HCT116 (cell line): ENCODE data around the gene IGFN1. TPM values are rescaled to one million over a fixed set of nuclear protein-coding genes. Genes with fewer than 3 reads are reported as not detected.

ENCODE experiments used
- ATAC-seq: fragments of 200-7000 bp; cut with Tn5 transposase; 2 replicates; pipeline ENCODE4 v1.9.1; 2020; ENCODE audit warnings: mild to moderate bottlenecking, moderate library complexity
- BruUV-seq: library from RNA; stranded (reverse); fragments of 400-500 nt; replicated peaks from 2 replicates; lab custom pipeline; 2021; lab: Mats Ljungman, UMichigan
- CTCF ChIA-PET: fragments of 300-600 bp; sonication (Branson Sonifier 250); formaldehyde crosslinking; loops from one replicate; lab custom pipeline; 2021; ENCODE audit warnings: antibody characterized with exemption; lab: Charles Lee
- POLR2A ChIA-PET: fragments of 300-600, 350-600 bp; sonication (Branson Sonifier 250); formaldehyde crosslinking; loops from one replicate; lab custom pipeline; 2021; ENCODE audit warnings: antibody characterized with exemption; lab: Charles Lee
- RAD21 ChIA-PET, 2 experiments: fragments of 300-600 bp; sonication (Branson Sonifier 250); formaldehyde crosslinking; loops; one replicate each; lab custom pipeline; 2023; ENCODE audit warnings: low total read pairs in 2 of 2; ENCODE audit not compliant: uncharacterized antibody in 2 of 2, unreplicated experiment in 2 of 2, low non-redundant PET in 1 of 2; lab: Charles Lee
- DNase-seq: peaks from one replicate; pipeline ENCODE4 v3.0.0-alpha.2; 2010; ENCODE audit warnings: low read depth, low spot score
- H2AFZ ChIP-seq: fragments of 200-600 bp; shearing (Covaris generic), sonication (generic); 2 replicates; pipeline ENCODE4 v1.6.1; 2017; ENCODE audit warnings: low read depth, mixed run types, mixed read lengths, antibody characterized with exemption, low read length; ENCODE audit not compliant: poor library complexity, severe bottlenecking
- H3K27ac ChIP-seq: 2 replicates; pipeline ENCODE4 v1.5.1; 2012; ENCODE audit warnings: low read depth, low read length
- H3K27me3 ChIP-seq: fragments of 200-600 bp; sonication (generic); 2 replicates; pipeline ENCODE4 v1.6.1; 2016; ENCODE audit warnings: mixed run types, low read length, mixed read lengths; ENCODE audit not compliant: insufficient read depth
- H3K36me3 ChIP-seq, 2 experiments: fragments of 200-500 bp in 1 of 2; fragments of 200-600 bp in 1 of 2; sonication (Bioruptor generic) in 1 of 2; sonication (generic) in 1 of 2; 2 replicates each; pipeline versions ENCODE4 v1.5.1 to v1.6.1; 2014 to 2016; ENCODE audit warnings: low read length in 2 of 2, inconsistent platforms in 1 of 2, mixed read lengths in 1 of 2, mixed run types in 1 of 2; ENCODE audit not compliant: insufficient read depth in 2 of 2, control insufficient read depth in 1 of 2
- H3K4me1 ChIP-seq, 2 experiments: fragments of 200-600 bp in 1 of 2; sonication (generic) in 1 of 2; 2 replicates each; pipeline versions ENCODE4 v1.5.1 to v1.6.1; 2012 to 2017; ENCODE audit warnings: low read length in 2 of 2, inconsistent platforms in 1 of 2, mild to moderate bottlenecking in 1 of 2, mixed read lengths in 1 of 2, mixed run types in 1 of 2, moderate library complexity in 1 of 2; ENCODE audit not compliant: insufficient read depth in 2 of 2, control insufficient read depth in 1 of 2
- H3K4me2 ChIP-seq: fragments of 200-600 bp; sonication (generic); 2 replicates; pipeline ENCODE4 v1.6.1; 2017; ENCODE audit warnings: mixed run types, low read length, mixed read lengths
- H3K4me3 ChIP-seq, 2 experiments: fragments of 200-600 bp in 1 of 2; sonication (generic) in 1 of 2; replicated peaks in 1 of 2; 2 replicates each; pipeline ENCODE4 v1.5.1; 2011 to 2016; ENCODE audit warnings: low read length in 2 of 2, control low read depth in 1 of 2, low read depth in 1 of 2, mild to moderate bottlenecking in 1 of 2, mixed read lengths in 1 of 2, mixed run types in 1 of 2
- H3K79me2 ChIP-seq: fragments of 200-600 bp; sonication (generic); 2 replicates; pipeline ENCODE4 v1.6.1; 2017; ENCODE audit warnings: mild to moderate bottlenecking, mixed run types, low read length, moderate library complexity, mixed read lengths; ENCODE audit not compliant: insufficient read depth
- H3K9ac ChIP-seq: fragments of 200-600 bp; sonication (generic); 2 replicates; pipeline ENCODE4 v1.6.1; 2016; ENCODE audit warnings: low read length, mixed read lengths
- H3K9me2 ChIP-seq: fragments of 200-600 bp; sonication (generic), shearing (Covaris generic); 2 replicates; pipeline ENCODE4 v1.6.1; 2017; ENCODE audit warnings: mixed run types, mild to moderate bottlenecking, moderate library complexity; ENCODE audit not compliant: insufficient read depth
- H3K9me3 ChIP-seq, 2 experiments: fragments of 200-500 bp in 1 of 2; fragments of 200-600 bp in 1 of 2; sonication (Bioruptor generic) in 1 of 2; sonication (generic) in 1 of 2; 2 replicates each; pipeline ENCODE4 v1.6.1; 2014 to 2017; ENCODE audit warnings: low read length in 2 of 2, mixed read lengths in 2 of 2, inconsistent platforms in 1 of 2, low read depth in 1 of 2, mild to moderate bottlenecking in 1 of 2, mixed run types in 1 of 2, moderate library complexity in 1 of 2; ENCODE audit not compliant: control insufficient read depth in 1 of 2, insufficient read depth in 1 of 2
- H4K20me1 ChIP-seq: fragments of 200-600 bp; sonication (generic), shearing (Covaris generic); 2 replicates; pipeline ENCODE4 v1.6.1; 2017; ENCODE audit warnings: mixed run types, mild to moderate bottlenecking, moderate library complexity; ENCODE audit not compliant: insufficient read depth
- CBX3 ChIP-seq: IDR thresholded peaks from 2 replicates; pipeline ENCODE4 v1.6.1; 2012; ENCODE audit warnings: low read depth
- CEBPB ChIP-seq: IDR thresholded peaks from 2 replicates; pipeline ENCODE4 v1.6.1; 2012; ENCODE audit warnings: low read depth
- EGR1 ChIP-seq: IDR thresholded peaks from 2 replicates; pipeline ENCODE4 v1.6.1; 2012; ENCODE audit warnings: low read depth
- ELF1 ChIP-seq: IDR thresholded peaks from 2 replicates; pipeline ENCODE4 v1.6.1; 2012; ENCODE audit warnings: low read depth, borderline replicate concordance
- EZH2 ChIP-seq: fragments of 200-600 bp; sonication (generic); IDR thresholded peaks from 2 replicates; pipeline ENCODE4 v1.6.1; 2017; ENCODE audit warnings: antibody characterized with exemption, mixed run types
- EZH2phosphoT487 ChIP-seq: fragments of 200-600 bp; IDR thresholded peaks from 2 replicates; pipeline ENCODE4 v1.6.1; 2018; ENCODE audit warnings: antibody characterized with exemption, borderline replicate concordance
- FOSL1 ChIP-seq: IDR thresholded peaks from 2 replicates; pipeline ENCODE4 v1.6.1; 2012; ENCODE audit warnings: low read depth
- JUND ChIP-seq: IDR thresholded peaks from 2 replicates; pipeline ENCODE4 v1.6.1; 2012
- POLR2A ChIP-seq: IDR thresholded peaks from 2 replicates; pipeline ENCODE4 v1.7.0; 2011; ENCODE audit warnings: borderline replicate concordance; ENCODE audit not compliant: insufficient read depth, insufficient read length; ENCODE audit errors: extremely low read depth
- POLR2AphosphoS5 ChIP-seq: IDR thresholded peaks from 2 replicates; pipeline ENCODE4 v1.6.1; 2011; ENCODE audit warnings: mild to moderate bottlenecking, low read depth, low read length, moderate library complexity
- RAD21 ChIP-seq: IDR thresholded peaks from 2 replicates; pipeline ENCODE4 v1.6.1; 2012; ENCODE audit warnings: low read depth, mild to moderate bottlenecking
- SIN3A ChIP-seq: IDR thresholded peaks from 2 replicates; pipeline ENCODE4 v1.6.1; 2012; ENCODE audit warnings: low read depth
- SRF ChIP-seq: IDR thresholded peaks from 2 replicates; pipeline ENCODE4 v1.6.1; 2012; ENCODE audit warnings: low read depth
- TCF7L2 ChIP-seq: IDR thresholded peaks from 2 replicates; pipeline ENCODE4 v1.7.0; 2011; ENCODE audit warnings: borderline replicate concordance, inconsistent platforms; ENCODE audit not compliant: insufficient read depth, insufficient read length; ENCODE audit errors: extremely low read depth
- YY1 ChIP-seq: IDR thresholded peaks from 2 replicates; pipeline ENCODE4 v1.6.1; 2011; ENCODE audit warnings: low read length, low read depth, moderate library complexity, mild to moderate bottlenecking; ENCODE audit not compliant: insufficient replicate concordance; ENCODE audit errors: extremely low read depth
- ZFX ChIP-seq: fragments of 450-650 bp; IDR thresholded peaks from 2 replicates; pipeline ENCODE4 v1.6.1; 2017
- intact Hi-C: fragments of 100-400 bp; cut with micrococcal nuclease; formaldehyde crosslinking; loops from 2 replicates; pipeline ENCODE4 v1.10.0; 2022
- total RNA-seq: library from RNA; stranded (reverse); gene quantifications from one replicate; pipeline ENCODE4 v1.2.1, GENCODE V29; 2021; ENCODE audit not compliant: unreplicated experiment
- TF ChIP-seq, protein P1 (sequence below): IDR thresholded peaks from 2 replicates; pipeline ENCODE4 v1.6.1; 2012; ENCODE audit warnings: low read depth
- TF ChIP-seq, protein P2 (sequence below), 3 experiments: fragments of 200-600 bp in 1 of 3; sonication (generic) in 1 of 3; IDR thresholded peaks in 2 of 3; conservative IDR thresholded peaks in 1 of 3; 2 replicates each; pipeline ENCODE4 v1.5.1; 2012 to 2017; ENCODE audit warnings: low read depth in 2 of 3, low read length in 2 of 3, antibody characterized with exemption in 1 of 3, borderline replicate concordance in 1 of 3, control low read depth in 1 of 3, mild to moderate bottlenecking in 1 of 3, mixed read lengths in 1 of 3, mixed run types in 1 of 3, moderate library complexity in 1 of 3; ENCODE audit not compliant: insufficient read depth in 1 of 3

The IGFN1 gene
- total RNA-seq, 1 experiment from 2014 or later: not detected

DNA sequence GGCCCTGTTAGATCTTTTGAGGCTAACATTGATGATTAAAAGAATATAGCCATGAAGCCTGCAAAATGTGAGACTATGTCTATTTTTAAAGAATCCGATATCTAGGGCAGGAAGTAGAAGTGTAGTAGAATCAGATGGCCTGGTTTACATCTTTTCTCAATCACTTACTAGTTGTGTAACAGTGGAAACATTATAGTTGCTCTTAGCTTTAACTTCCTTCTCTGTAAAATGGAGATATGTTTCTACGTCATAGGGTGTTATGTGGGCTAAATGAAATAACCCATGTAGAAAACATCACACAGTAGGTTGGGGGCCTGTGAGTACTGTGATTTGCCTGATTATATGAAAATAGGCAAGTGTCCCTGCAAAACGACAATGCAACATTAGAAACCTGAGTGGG is 4.4 kb upstream of the IGFN1 start:
- ChIA-PET POLR2A (no interaction called here), CTCF (interaction anchor here (2.3 kb wide), 1 partner anchor 37 kb away, joined by 9 read pairs; no protein-coding TSS in a partner anchor), RAD21 (no interaction called here)
- Histone ChIP-seq H3K9me3 (no peaks in the 10 kb centered on the region), H3K27ac (no peak overlapping the region), H2AFZ (no peak overlapping the region), H3K9ac (no peak overlapping the region), H3K9me2 (no peaks in the 10 kb centered on the region), H3K27me3 (peaks cover 10% of the 10 kb centered on the region; the same call in 1 of the 2 replicates), H3K79me2 (no peaks in the 10 kb centered on the region), H4K20me1 (no peaks in the 10 kb centered on the region), H3K4me2 (no peak overlapping the region), H3K36me3 (no peaks in the 10 kb centered on the region), H3K4me1 (peaks cover 4 to 12% of the 10 kb centered on the region in 2 experiments; a peak in 3 of 4 replicates), H3K4me3 (no peak overlapping the region)
- no TSS peak for BruUV-seq
- no peak for ATAC-seq
- intact Hi-C loops: no loop called here
- no peak for TF ChIP-seq EZH2phosphoT487
- no peak for TF ChIP-seq ZFX
- no peak for TF ChIP-seq YY1
- no peak for TF ChIP-seq SIN3A
- TF ChIP-seq JUND: no peak
- TF ChIP-seq TCF7L2: no peak
- TF ChIP-seq, protein P1, sequence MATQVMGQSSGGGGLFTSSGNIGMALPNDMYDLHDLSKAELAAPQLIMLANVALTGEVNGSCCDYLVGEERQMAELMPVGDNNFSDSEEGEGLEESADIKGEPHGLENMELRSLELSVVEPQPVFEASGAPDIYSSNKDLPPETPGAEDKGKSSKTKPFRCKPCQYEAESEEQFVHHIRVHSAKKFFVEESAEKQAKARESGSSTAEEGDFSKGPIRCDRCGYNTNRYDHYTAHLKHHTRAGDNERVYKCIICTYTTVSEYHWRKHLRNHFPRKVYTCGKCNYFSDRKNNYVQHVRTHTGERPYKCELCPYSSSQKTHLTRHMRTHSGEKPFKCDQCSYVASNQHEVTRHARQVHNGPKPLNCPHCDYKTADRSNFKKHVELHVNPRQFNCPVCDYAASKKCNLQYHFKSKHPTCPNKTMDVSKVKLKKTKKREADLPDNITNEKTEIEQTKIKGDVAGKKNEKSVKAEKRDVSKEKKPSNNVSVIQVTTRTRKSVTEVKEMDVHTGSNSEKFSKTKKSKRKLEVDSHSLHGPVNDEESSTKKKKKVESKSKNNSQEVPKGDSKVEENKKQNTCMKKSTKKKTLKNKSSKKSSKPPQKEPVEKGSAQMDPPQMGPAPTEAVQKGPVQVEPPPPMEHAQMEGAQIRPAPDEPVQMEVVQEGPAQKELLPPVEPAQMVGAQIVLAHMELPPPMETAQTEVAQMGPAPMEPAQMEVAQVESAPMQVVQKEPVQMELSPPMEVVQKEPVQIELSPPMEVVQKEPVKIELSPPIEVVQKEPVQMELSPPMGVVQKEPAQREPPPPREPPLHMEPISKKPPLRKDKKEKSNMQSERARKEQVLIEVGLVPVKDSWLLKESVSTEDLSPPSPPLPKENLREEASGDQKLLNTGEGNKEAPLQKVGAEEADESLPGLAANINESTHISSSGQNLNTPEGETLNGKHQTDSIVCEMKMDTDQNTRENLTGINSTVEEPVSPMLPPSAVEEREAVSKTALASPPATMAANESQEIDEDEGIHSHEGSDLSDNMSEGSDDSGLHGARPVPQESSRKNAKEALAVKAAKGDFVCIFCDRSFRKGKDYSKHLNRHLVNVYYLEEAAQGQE: no peak
- TF ChIP-seq EZH2: no peak
- TF ChIP-seq SRF: no peak
- TF ChIP-seq CEBPB: no peak
- TF ChIP-seq FOSL1: no peak
- no peak for TF ChIP-seq POLR2AphosphoS5
- no peak for TF ChIP-seq RAD21
- TF ChIP-seq EGR1: no peak
- TF ChIP-seq CBX3: no peak
- TF ChIP-seq, protein P2, sequence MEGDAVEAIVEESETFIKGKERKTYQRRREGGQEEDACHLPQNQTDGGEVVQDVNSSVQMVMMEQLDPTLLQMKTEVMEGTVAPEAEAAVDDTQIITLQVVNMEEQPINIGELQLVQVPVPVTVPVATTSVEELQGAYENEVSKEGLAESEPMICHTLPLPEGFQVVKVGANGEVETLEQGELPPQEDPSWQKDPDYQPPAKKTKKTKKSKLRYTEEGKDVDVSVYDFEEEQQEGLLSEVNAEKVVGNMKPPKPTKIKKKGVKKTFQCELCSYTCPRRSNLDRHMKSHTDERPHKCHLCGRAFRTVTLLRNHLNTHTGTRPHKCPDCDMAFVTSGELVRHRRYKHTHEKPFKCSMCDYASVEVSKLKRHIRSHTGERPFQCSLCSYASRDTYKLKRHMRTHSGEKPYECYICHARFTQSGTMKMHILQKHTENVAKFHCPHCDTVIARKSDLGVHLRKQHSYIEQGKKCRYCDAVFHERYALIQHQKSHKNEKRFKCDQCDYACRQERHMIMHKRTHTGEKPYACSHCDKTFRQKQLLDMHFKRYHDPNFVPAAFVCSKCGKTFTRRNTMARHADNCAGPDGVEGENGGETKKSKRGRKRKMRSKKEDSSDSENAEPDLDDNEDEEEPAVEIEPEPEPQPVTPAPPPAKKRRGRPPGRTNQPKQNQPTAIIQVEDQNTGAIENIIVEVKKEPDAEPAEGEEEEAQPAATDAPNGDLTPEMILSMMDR (IDR thresholded peaks at IDR 0.05 in 2 of 3, conservative IDR thresholded peaks at IDR 0.05 in 1 of 3; ENCODE audit: borderline replicate concordance in 1 of 3, insufficient read depth in 1 of 3, low read depth in 2 of 3, low read length in 2 of 3): no peak
- TF ChIP-seq ELF1: no peak
- TF ChIP-seq POLR2A: no peak
- no peak for DNase-seq
